ENCODE results near the gene PKD1L1.
A peak's percentile ranks its signal among the peaks of the same experiment; 100 is the strongest.

DNA sequence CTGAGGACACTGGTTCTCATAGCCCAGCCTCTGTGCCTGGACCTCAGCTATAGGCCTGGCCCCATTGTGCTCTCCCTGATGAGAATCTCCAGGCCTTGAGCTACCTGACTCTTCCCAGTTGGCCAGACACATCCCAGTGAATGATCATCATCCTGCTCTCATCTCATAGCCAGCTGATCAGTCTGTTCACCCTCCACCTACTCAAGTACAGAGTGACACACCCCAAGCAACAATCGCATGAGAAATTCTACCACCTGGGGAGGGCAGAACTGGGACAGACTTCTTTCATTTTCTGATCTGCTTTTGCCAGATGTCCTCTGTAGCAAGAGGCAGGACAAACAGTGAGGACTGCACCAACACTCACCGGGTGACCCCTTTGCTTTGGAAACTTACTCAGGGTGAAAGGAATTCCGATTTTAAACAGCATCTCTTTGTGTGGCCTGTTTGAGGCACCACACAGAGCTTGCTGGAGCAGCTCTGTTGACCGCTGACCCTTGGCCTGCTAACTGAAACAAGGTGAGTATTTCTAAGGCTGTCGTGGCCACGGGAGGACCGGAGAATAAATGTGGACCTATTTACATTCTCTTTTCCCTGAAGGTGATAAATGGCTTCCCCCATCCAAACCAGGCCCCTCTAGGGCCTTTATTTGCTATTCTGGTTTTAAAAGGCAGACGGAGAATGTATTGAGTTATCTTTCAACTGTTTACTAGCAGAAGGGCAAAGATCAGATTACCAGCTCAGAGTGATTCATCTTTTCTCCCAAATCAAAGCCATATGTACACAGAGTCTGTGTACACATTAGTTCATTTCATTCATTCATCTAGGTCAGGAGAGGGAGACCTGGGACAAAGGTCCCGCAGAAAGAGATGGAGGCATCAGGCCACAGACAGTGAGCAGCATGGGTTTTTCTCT lies 184.9 kb downstream of the PKD1L1 start:
- TF ChIP-seq YY1 (tag by site-specific recombination; IDR thresholded peaks at IDR 0.05) (no peak), ZEB2 (tag by site-specific recombination; IDR thresholded peaks at IDR 0.05) (peak; percentile 53; the same call in 1 of the 2 replicates)
- TF ChIP-seq, protein P1, sequence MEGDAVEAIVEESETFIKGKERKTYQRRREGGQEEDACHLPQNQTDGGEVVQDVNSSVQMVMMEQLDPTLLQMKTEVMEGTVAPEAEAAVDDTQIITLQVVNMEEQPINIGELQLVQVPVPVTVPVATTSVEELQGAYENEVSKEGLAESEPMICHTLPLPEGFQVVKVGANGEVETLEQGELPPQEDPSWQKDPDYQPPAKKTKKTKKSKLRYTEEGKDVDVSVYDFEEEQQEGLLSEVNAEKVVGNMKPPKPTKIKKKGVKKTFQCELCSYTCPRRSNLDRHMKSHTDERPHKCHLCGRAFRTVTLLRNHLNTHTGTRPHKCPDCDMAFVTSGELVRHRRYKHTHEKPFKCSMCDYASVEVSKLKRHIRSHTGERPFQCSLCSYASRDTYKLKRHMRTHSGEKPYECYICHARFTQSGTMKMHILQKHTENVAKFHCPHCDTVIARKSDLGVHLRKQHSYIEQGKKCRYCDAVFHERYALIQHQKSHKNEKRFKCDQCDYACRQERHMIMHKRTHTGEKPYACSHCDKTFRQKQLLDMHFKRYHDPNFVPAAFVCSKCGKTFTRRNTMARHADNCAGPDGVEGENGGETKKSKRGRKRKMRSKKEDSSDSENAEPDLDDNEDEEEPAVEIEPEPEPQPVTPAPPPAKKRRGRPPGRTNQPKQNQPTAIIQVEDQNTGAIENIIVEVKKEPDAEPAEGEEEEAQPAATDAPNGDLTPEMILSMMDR (tag by site-specific recombination; IDR thresholded peaks at IDR 0.05) = no peak

Data from HEK293 (cell line).